ENCODE data around the gene CPE.

CPE gene

GRCh38 chr4:165410214-165410613 lies 31.4 kb downstream of the CPE start:
- H4K20me1 ChIP-seq (ENCODE audit: insufficient read depth, low read length) = no peaks in the 10 kb centered on the region
- H3K27me3 ChIP-seq (replicated peaks; ENCODE audit: insufficient read depth, low read length) = no peaks in the 10 kb centered on the region
- H3F3A ChIP-seq (ENCODE audit: insufficient read depth, low read length) = no peaks in the 10 kb centered on the region
- no peak overlapping the region for H3K27ac ChIP-seq (ENCODE audit: low read length)
- H3K9me3 ChIP-seq (replicated peaks; ENCODE audit: insufficient read depth, low read length) = no peaks in the 10 kb centered on the region
- no peak overlapping the region for H3K9ac ChIP-seq (ENCODE audit: low read length)
- no peak overlapping the region for H2AFZ ChIP-seq (ENCODE audit: low read length)
- H3K4me3 ChIP-seq (ENCODE audit: low read length) = no peak overlapping the region
- H3K4me2 ChIP-seq (ENCODE audit: low read depth, low read length) = no peak overlapping the region
- no peaks in the 10 kb centered on the region for H3K9me2 ChIP-seq (replicated peaks; ENCODE audit: insufficient read depth, low read length)
- DNase-seq = no peak
- no peaks in the 10 kb centered on the region for H3K36me3 ChIP-seq (replicated peaks; ENCODE audit: insufficient read depth, low read length)
- no peaks in the 10 kb centered on the region for H3K79me2 ChIP-seq (ENCODE audit: low read length)
- H3K4me1 ChIP-seq (ENCODE audit: low read length) = no peaks in the 10 kb centered on the region
- TF ChIP-seq EZH2 (optimal IDR thresholded peaks at IDR 0.05; ENCODE audit: low read depth, low read length) (no peak), EZH2phosphoT487 (IDR thresholded peaks at IDR 0.05; ENCODE audit: low read length) (no peak), CTCF (IDR thresholded peaks at IDR 0.05; ENCODE audit: low read length) (no peak)

- no peaks in the 10 kb centered on the region for H3K4me1 ChIP-seq (ENCODE audit: low read length)
- TF ChIP-seq CTCF (IDR thresholded peaks at IDR 0.05; ENCODE audit: low read length) (no peak), EZH2phosphoT487 (IDR thresholded peaks at IDR 0.05; ENCODE audit: low read length) (no peak), EZH2 (optimal IDR thresholded peaks at IDR 0.05; ENCODE audit: low read depth, low read length) (no peak)
- H3F3A ChIP-seq (ENCODE audit: insufficient read depth, low read length) = no peaks in the 10 kb centered on the region
- no peak overlapping the region for H2AFZ ChIP-seq (ENCODE audit: low read length)
- no peaks in the 10 kb centered on the region for H4K20me1 ChIP-seq (ENCODE audit: insufficient read depth, low read length)
- H3K27ac ChIP-seq (ENCODE audit: low read length) = no peak overlapping the region
- DNase-seq = no peak
- no peaks in the 10 kb centered on the region for H3K9me2 ChIP-seq (replicated peaks; ENCODE audit: insufficient read depth, low read length)
- no peak overlapping the region for H3K4me3 ChIP-seq (ENCODE audit: low read length)
- no peak overlapping the region for H3K9ac ChIP-seq (ENCODE audit: low read length)
- H3K36me3 ChIP-seq (replicated peaks; ENCODE audit: insufficient read depth, low read length) = no peaks in the 10 kb centered on the region
- no peaks in the 10 kb centered on the region for H3K27me3 ChIP-seq (replicated peaks; ENCODE audit: insufficient read depth, low read length)
- no peaks in the 10 kb centered on the region for H3K9me3 ChIP-seq (replicated peaks; ENCODE audit: insufficient read depth, low read length)
- H3K79me2 ChIP-seq (ENCODE audit: low read length) = no peaks in the 10 kb centered on the region
- H3K4me2 ChIP-seq (ENCODE audit: low read depth, low read length) = no peak overlapping the region
Measured at GRCh38 chr4:165415910-165416309, 37.1 kb downstream of the CPE start.

GRCh38 chr4:165418073-165418472 lies 39.3 kb downstream of the CPE start:
- no peaks in the 10 kb centered on the region for H3K27me3 ChIP-seq (replicated peaks; ENCODE audit: insufficient read depth, low read length)
- no peak overlapping the region for H2AFZ ChIP-seq (ENCODE audit: low read length)
- no peaks in the 10 kb centered on the region for H3K36me3 ChIP-seq (replicated peaks; ENCODE audit: insufficient read depth, low read length)
- no peaks in the 10 kb centered on the region for H3K9me3 ChIP-seq (replicated peaks; ENCODE audit: insufficient read depth, low read length)
- H3K27ac ChIP-seq (ENCODE audit: low read length) = no peak overlapping the region
- H3K4me3 ChIP-seq (ENCODE audit: low read length) = no peak overlapping the region
- H3K9ac ChIP-seq (ENCODE audit: low read length) = no peak overlapping the region
- H3K4me1 ChIP-seq (ENCODE audit: low read length) = no peaks in the 10 kb centered on the region
- no peaks in the 10 kb centered on the region for H4K20me1 ChIP-seq (ENCODE audit: insufficient read depth, low read length)
- no peaks in the 10 kb centered on the region for H3K9me2 ChIP-seq (replicated peaks; ENCODE audit: insufficient read depth, low read length)
- no peak for DNase-seq
- no peak overlapping the region for H3K4me2 ChIP-seq (ENCODE audit: low read depth, low read length)
- H3K79me2 ChIP-seq (ENCODE audit: low read length) = no peaks in the 10 kb centered on the region
- no peak for TF ChIP-seq EZH2phosphoT487 (IDR thresholded peaks at IDR 0.05; ENCODE audit: low read length)
- no peak for TF ChIP-seq CTCF (IDR thresholded peaks at IDR 0.05; ENCODE audit: low read length)
- TF ChIP-seq EZH2 (optimal IDR thresholded peaks at IDR 0.05; ENCODE audit: low read depth, low read length) = no peak
- H3F3A ChIP-seq (ENCODE audit: insufficient read depth, low read length) = no peaks in the 10 kb centered on the region
